HepG2 (cell line): ENCODE measurements around the gene RUNDC1. TPM values are rescaled to one million over a fixed set of nuclear protein-coding genes. Genes with fewer than 3 reads are reported as not detected.

Experiments
- HDAC6 ChIP-seq: fragments of 200-600 bp; sonication (generic); IDR thresholded peaks from 2 replicates; pipeline ENCODE4 v1.7.0; 2017; ENCODE audit warnings: mild to moderate bottlenecking, antibody characterized with exemption, low read length, low read depth
- HMGA1 ChIP-seq: sonication (generic); formaldehyde crosslinking; conservative IDR thresholded peaks from 2 replicates; pipeline ENCODE4 v1.4.0; 2020; ENCODE audit warnings: missing genetic modification reagents
- NFATC3 ChIP-seq: sonication (generic); formaldehyde crosslinking; IDR thresholded peaks from 2 replicates; pipeline ENCODE4 v1.5.1; 2020; ENCODE audit warnings: mild to moderate bottlenecking, missing genetic modification reagents
- NFKB2 ChIP-seq: sonication (generic); formaldehyde crosslinking; IDR thresholded peaks from 2 replicates; pipeline ENCODE4 v1.4.0; 2020; ENCODE audit warnings: missing genetic modification reagents, borderline replicate concordance
- PRDM15 ChIP-seq: sonication (generic); formaldehyde crosslinking; IDR thresholded peaks from 2 replicates; pipeline ENCODE4 v1.4.0; 2020; ENCODE audit warnings: missing genetic modification reagents
- RXRA ChIP-seq: sonication (generic); formaldehyde crosslinking; IDR thresholded peaks from 2 replicates; pipeline ENCODE4 v1.5.1; 2020; ENCODE audit warnings: missing genetic modification reagents
- TRAFD1 ChIP-seq: sonication (generic); formaldehyde crosslinking; IDR thresholded peaks from 2 replicates; pipeline ENCODE4 v1.5.1; 2020; ENCODE audit warnings: missing genetic modification reagents, mild to moderate bottlenecking, borderline replicate concordance
- USF2 ChIP-seq, 2 experiments: sonication (generic) in 1 of 2; formaldehyde crosslinking in 1 of 2; IDR thresholded peaks; 2 replicates each; pipeline versions ENCODE4 v1.5.1 to v1.6.1; 2011 to 2020; ENCODE audit warnings: borderline replicate concordance in 1 of 2, low read depth in 1 of 2, low read length in 1 of 2, mild to moderate bottlenecking in 1 of 2, missing genetic modification reagents in 1 of 2, moderate library complexity in 1 of 2
- ZNF234 ChIP-seq: sonication (generic); formaldehyde crosslinking; conservative IDR thresholded peaks from 2 replicates; pipeline ENCODE4 v1.5.1; 2020; ENCODE audit warnings: mild to moderate bottlenecking, missing genetic modification reagents
- ZNF256 ChIP-seq: sonication (generic); formaldehyde crosslinking; conservative IDR thresholded peaks from 2 replicates; pipeline ENCODE4 v1.4.0; 2020; ENCODE audit warnings: missing genetic modification reagents
- ZNF280B ChIP-seq: sonication (generic); formaldehyde crosslinking; IDR thresholded peaks from 2 replicates; pipeline ENCODE4 v1.5.0; 2020; ENCODE audit warnings: missing genetic modification reagents, mild to moderate bottlenecking, borderline replicate concordance
- ZNF605 ChIP-seq: sonication (generic); formaldehyde crosslinking; IDR thresholded peaks from 2 replicates; pipeline ENCODE4 v1.8.0; 2022; ENCODE audit warnings: mild to moderate bottlenecking, missing genetic modification reagents
- ZNF746 ChIP-seq: sonication (generic); formaldehyde crosslinking; IDR thresholded peaks from 2 replicates; pipeline ENCODE4 v1.8.0; 2022; ENCODE audit warnings: mild to moderate bottlenecking, missing genetic modification reagents
- ZNF75D ChIP-seq: sonication (generic); formaldehyde crosslinking; IDR thresholded peaks from 2 replicates; pipeline ENCODE4 v1.8.1; 2023; ENCODE audit warnings: missing genetic modification reagents, mild to moderate bottlenecking, borderline replicate concordance
- ZNF781 ChIP-seq: sonication (generic); formaldehyde crosslinking; IDR thresholded peaks from 2 replicates; pipeline ENCODE4 v1.5.1; 2020; ENCODE audit warnings: borderline replicate concordance, mild to moderate bottlenecking, missing genetic modification reagents; ENCODE audit errors: not compliant biosample characterization
- ZNF879 ChIP-seq: sonication (generic); formaldehyde crosslinking; IDR thresholded peaks from 2 replicates; pipeline ENCODE4 v1.8.1; 2023; ENCODE audit warnings: missing genetic modification reagents
- polyA plus RNA-seq, 8 experiments: library from polyadenylated mRNA; depleted of rRNA in 3 of 8; stranded (reverse) in 7 of 8; unstranded in 1 of 8; fragments of >200 nt; fragmentation: Illumina TruSeq in 4 of 8; extraction: Trizol in 4 of 8; gene quantifications; 2 replicates each; pipeline versions ENCODE4 v1.2.1 to v1.2.3, GENCODE V29; 2011 to 2016; ENCODE audit warnings: low read depth in 4 of 8, missing spikeins in 1 of 8, mixed read lengths in 1 of 8; ENCODE audit not compliant: insufficient read depth in 1 of 8
- total RNA-seq, 5 experiments: library from RNA; depleted of rRNA; stranded (reverse); fragments of >200 nt; fragmentation: Illumina TruSeq; extraction: Trizol; gene quantifications; 2 replicates each; pipeline ENCODE4 v1.2.3, GENCODE V29; 2016; ENCODE audit warnings: low read depth in 1 of 5
- TF ChIP-seq, protein P1 (sequence below): sonication (generic); formaldehyde crosslinking; IDR thresholded peaks from 2 replicates; pipeline ENCODE4 v1.4.0; 2020; ENCODE audit warnings: mild to moderate bottlenecking, missing genetic modification reagents

Gene RUNDC1
- total and polyA plus RNA-seq, 2 of the 13 experiments (the other 11 are each of a cell fraction or from before 2014, with no cell fraction given) = 10.3 to 11.4 TPM

GRCh38 chr17:43028221-43028861 lies 48.0 kb downstream of the RUNDC1 start (continued):
- no peak for TF ChIP-seq USF2 (IDR thresholded peaks at IDR 0.05; ENCODE audit: low read depth, low read length)
- no peak for TF ChIP-seq USF2 (CRISPR knock-in tag; IDR thresholded peaks at IDR 0.05; ENCODE audit: borderline replicate concordance)
- no peak for TF ChIP-seq ZNF746
- no peak for TF ChIP-seq TRAFD1 (CRISPR knock-in tag)
- TF ChIP-seq ZNF234 = no peak
- TF ChIP-seq ZNF280B = no peak
- TF ChIP-seq RXRA (CRISPR knock-in tag) = peak; percentile 29
- no peak for TF ChIP-seq NFATC3 (CRISPR knock-in tag)
- peak; percentile 27; the same call in 1 of the 2 replicates for TF ChIP-seq ZNF605
- no peak for TF ChIP-seq ZNF781 (CRISPR knock-in tag)
- TF ChIP-seq HMGA1 (CRISPR knock-in tag) = no peak
- 0 out of 2 replicates have a peak, but pooled peaks have one; percentile 35 for TF ChIP-seq ZNF75D (CRISPR knock-in tag)
- TF ChIP-seq NFKB2 (CRISPR knock-in tag) = peak; percentile 44; the same call in 1 of the 2 replicates
- TF ChIP-seq ZNF256 (CRISPR knock-in tag) = no peak
- no peak for TF ChIP-seq HDAC6
- TF ChIP-seq PRDM15 (CRISPR knock-in tag) = no peak
- TF ChIP-seq, protein P1, sequence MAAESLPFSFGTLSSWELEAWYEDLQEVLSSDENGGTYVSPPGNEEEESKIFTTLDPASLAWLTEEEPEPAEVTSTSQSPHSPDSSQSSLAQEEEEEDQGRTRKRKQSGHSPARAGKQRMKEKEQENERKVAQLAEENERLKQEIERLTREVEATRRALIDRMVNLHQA (CRISPR knock-in tag) = no peak
- no peak for TF ChIP-seq ZNF879 (CRISPR knock-in tag)
